H9 (cell line): ENCODE results near the gene ZMIZ1. TPM values are rescaled to one million over a fixed set of nuclear protein-coding genes. Genes with fewer than 3 reads are reported as not detected.

ENCODE experiments used
- DNase-seq: peaks from one replicate; pipeline ENCODE4 v3.0.0-alpha.2; 2017
- H2AFZ ChIP-seq: one replicate; pipeline ENCODE4 v1.6.1; 2013; ENCODE audit warnings: mild to moderate bottlenecking, low read length, control low read depth, moderate library complexity
- H2AK5ac ChIP-seq: 2 replicates; pipeline ENCODE4 v1.6.1; 2013; ENCODE audit warnings: low read length, control low read depth, mixed read lengths; ENCODE audit not compliant: insufficient read length
- H2BK120ac ChIP-seq: one replicate; pipeline ENCODE4 v1.6.1; 2013; ENCODE audit warnings: low read depth, mild to moderate bottlenecking, low read length, control low read depth, inconsistent platforms; ENCODE audit not compliant: poor library complexity, severe bottlenecking
- H2BK12ac ChIP-seq: 2 replicates; pipeline ENCODE4 v1.6.1; 2013; ENCODE audit warnings: low read length, control low read depth, mixed read lengths, low read depth; ENCODE audit not compliant: insufficient read length
- H2BK15ac ChIP-seq: 2 replicates; pipeline ENCODE4 v1.6.1; 2013; ENCODE audit warnings: low read depth, low read length, control low read depth
- H2BK20ac ChIP-seq: one replicate; pipeline ENCODE4 v1.6.1; 2013; ENCODE audit warnings: low read depth, mild to moderate bottlenecking, low read length, control low read depth, inconsistent platforms; ENCODE audit not compliant: poor library complexity, severe bottlenecking
- H2BK5ac ChIP-seq: 2 replicates; pipeline ENCODE4 v1.6.1; 2013; ENCODE audit warnings: low read length, control low read depth, mixed read lengths; ENCODE audit not compliant: insufficient read length
- H3K14ac ChIP-seq: 2 replicates; pipeline ENCODE4 v1.6.1; 2013; ENCODE audit warnings: low read length, control low read depth; ENCODE audit not compliant: insufficient read depth
- H3K18ac ChIP-seq: 2 replicates; pipeline ENCODE4 v1.6.1; 2013; ENCODE audit warnings: low read depth, mild to moderate bottlenecking, mixed read lengths, low read length, control low read depth; ENCODE audit not compliant: insufficient read length
- H3K23ac ChIP-seq: 2 replicates; pipeline ENCODE4 v1.6.1; 2013; ENCODE audit warnings: low read length, control low read depth, mixed read lengths, low read depth; ENCODE audit not compliant: insufficient read length
- H3K23me2 ChIP-seq: 2 replicates; pipeline ENCODE4 v1.6.1; 2013; ENCODE audit warnings: low read depth, mild to moderate bottlenecking, mixed read lengths, low read length, control low read depth; ENCODE audit not compliant: insufficient read length, poor library complexity, severe bottlenecking
- H3K27ac ChIP-seq: 2 replicates; pipeline ENCODE4 v1.5.1; 2013; ENCODE audit warnings: low read length, control low read depth, mixed read lengths, low read depth; ENCODE audit not compliant: insufficient read length
- H3K27me3 ChIP-seq: 2 replicates; pipeline ENCODE4 v1.6.1; 2013; ENCODE audit warnings: low read length, control low read depth, inconsistent platforms; ENCODE audit not compliant: insufficient read depth
- H3K4ac ChIP-seq: 2 replicates; pipeline ENCODE4 v1.6.1; 2013; ENCODE audit warnings: low read depth, mild to moderate bottlenecking, control low read depth, inconsistent platforms, low read length, moderate library complexity
- H3K4me1 ChIP-seq: 2 replicates; pipeline ENCODE4 v1.6.1; 2013; ENCODE audit warnings: low read length, control low read depth, inconsistent platforms; ENCODE audit not compliant: insufficient read depth
- H3K4me2 ChIP-seq: 2 replicates; pipeline ENCODE4 v1.6.1; 2013; ENCODE audit warnings: low read length, control low read depth, mixed read lengths; ENCODE audit not compliant: insufficient read length, insufficient read depth
- H3K56ac ChIP-seq: 2 replicates; pipeline ENCODE4 v1.6.1; 2013; ENCODE audit warnings: low read depth, mild to moderate bottlenecking, mixed read lengths, low read length, control low read depth; ENCODE audit not compliant: insufficient read length
- H3K79me1 ChIP-seq: 2 replicates; pipeline ENCODE4 v1.6.1; 2013; ENCODE audit warnings: low read depth, mild to moderate bottlenecking, moderate library complexity, low read length, control low read depth, inconsistent platforms; ENCODE audit not compliant: insufficient read depth, poor library complexity, severe bottlenecking
- H3K79me2 ChIP-seq: 2 replicates; pipeline ENCODE4 v1.6.1; 2013; ENCODE audit warnings: low read length, control low read depth, inconsistent platforms; ENCODE audit not compliant: insufficient read depth
- H3K9ac ChIP-seq: 2 replicates; pipeline ENCODE4 v1.6.1; 2013; ENCODE audit warnings: low read length, control low read depth, mixed read lengths; ENCODE audit not compliant: insufficient read length; ENCODE audit errors: extremely low read depth
- H3K9me3 ChIP-seq: one replicate; pipeline ENCODE4 v1.6.1; 2013; ENCODE audit warnings: low read depth, low read length, inconsistent platforms; ENCODE audit not compliant: control insufficient read depth
- H3T11ph ChIP-seq: one replicate; pipeline ENCODE4 v1.6.1; 2013; ENCODE audit warnings: mild to moderate bottlenecking, low read length, control low read depth, inconsistent platforms
- H4K20me1 ChIP-seq: one replicate; pipeline ENCODE4 v1.6.1; 2013; ENCODE audit not compliant: control insufficient read depth, insufficient read length, insufficient read depth
- H4K5ac ChIP-seq: 2 replicates; pipeline ENCODE4 v1.6.1; 2013; ENCODE audit warnings: low read depth, mild to moderate bottlenecking, mixed read lengths, low read length, control low read depth; ENCODE audit not compliant: insufficient read length
- H4K8ac ChIP-seq: replicated peaks from 2 replicates; pipeline ENCODE4 v1.6.1; 2013; ENCODE audit warnings: low read length, control low read depth, mixed read lengths, low read depth; ENCODE audit not compliant: insufficient read length
- H4K91ac ChIP-seq: 2 replicates; pipeline ENCODE4 v1.6.1; 2013; ENCODE audit warnings: low read depth, mild to moderate bottlenecking, moderate library complexity, mixed read lengths, low read length, control low read depth; ENCODE audit not compliant: insufficient read length
- H3K27ac Mint-ChIP-seq, 3 experiments: 2 replicates in 2 of 3; 3 replicates in 1 of 3; pipeline ENCODE4 v1.8.0; 2020 to 2021; ENCODE audit warnings: mixed read lengths in 3 of 3, mild to moderate bottlenecking in 1 of 3, moderate library complexity in 1 of 3
- H3K27me3 Mint-ChIP-seq: 2 replicates; pipeline ENCODE4 v1.8.0; 2021; ENCODE audit warnings: low read depth, mild to moderate bottlenecking, moderate library complexity, mixed read lengths
- H3K36me3 Mint-ChIP-seq, 3 experiments: 2 replicates in 2 of 3; 3 replicates in 1 of 3; pipeline ENCODE4 v1.8.0; 2020 to 2021; ENCODE audit warnings: low read depth in 3 of 3, mixed read lengths in 3 of 3; ENCODE audit not compliant: insufficient read depth in 1 of 3
- H3K4me1 Mint-ChIP-seq, 2 experiments: 2 replicates each; pipeline ENCODE4 v1.8.0; 2020; ENCODE audit warnings: mixed read lengths in 2 of 2
- H3K4me3 Mint-ChIP-seq, 2 experiments: 2 replicates in 1 of 2; 3 replicates in 1 of 2; pipeline ENCODE4 v1.8.0; 2020 to 2021; ENCODE audit warnings: mild to moderate bottlenecking in 2 of 2, mixed read lengths in 2 of 2, moderate library complexity in 1 of 2
- H3K9me3 Mint-ChIP-seq, 2 experiments: 2 replicates in 1 of 2; 3 replicates in 1 of 2; pipeline ENCODE4 v1.8.0; 2020; ENCODE audit warnings: mild to moderate bottlenecking in 2 of 2, mixed read lengths in 2 of 2, moderate library complexity in 1 of 2
- WGBS: extraction: QIAGEN DNeasy Blood & Tissue Kit; methylation state at CpG from one replicate; pipeline ENCODE4 v1.1.7; 2013; ENCODE audit warnings: missing lambda C conversion rate, low lambda C conversion rate, mixed read lengths; ENCODE audit not compliant: insufficient read length; ENCODE audit errors: extremely low coverage; 5-methylcytosine and 5-hydroxymethylcytosine counted together
- total RNA-seq: library from RNA; stranded (reverse); gene quantifications from 2 replicates; pipeline ENCODE4 v1.2.1, GENCODE V29; 2021
- TF ChIP-seq, protein P1 (sequence below): fragments of 200-600 bp; sonication (generic); conservative IDR thresholded peaks from 3 replicates; pipeline ENCODE4 v1.8.0; 2021; ENCODE audit warnings: antibody characterized with exemption, mild to moderate bottlenecking

Gene ZMIZ1
- total RNA-seq, 1 experiment from 2014 or later, result 36.9 TPM

DNA sequence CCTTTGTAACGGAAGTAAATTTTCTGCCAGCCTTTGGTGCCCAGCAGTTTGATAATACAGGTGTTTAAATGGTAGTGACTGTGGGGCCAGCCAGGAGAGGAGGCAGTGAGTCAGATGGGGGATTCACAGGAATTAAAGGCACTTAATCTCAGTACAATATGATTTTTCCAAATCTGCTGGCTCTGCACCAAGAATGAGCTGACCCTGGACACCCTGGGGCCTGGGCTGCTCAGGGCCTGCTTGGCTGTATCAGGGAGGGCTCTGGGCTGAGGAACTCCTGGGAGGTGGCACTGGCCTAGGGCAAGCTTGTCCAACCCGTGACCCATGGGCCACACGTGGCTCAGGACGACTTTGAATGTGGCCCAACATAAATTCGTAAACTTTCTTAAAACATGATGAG, 104.1 kb downstream of the ZMIZ1 start:
- TF ChIP-seq, protein P1, sequence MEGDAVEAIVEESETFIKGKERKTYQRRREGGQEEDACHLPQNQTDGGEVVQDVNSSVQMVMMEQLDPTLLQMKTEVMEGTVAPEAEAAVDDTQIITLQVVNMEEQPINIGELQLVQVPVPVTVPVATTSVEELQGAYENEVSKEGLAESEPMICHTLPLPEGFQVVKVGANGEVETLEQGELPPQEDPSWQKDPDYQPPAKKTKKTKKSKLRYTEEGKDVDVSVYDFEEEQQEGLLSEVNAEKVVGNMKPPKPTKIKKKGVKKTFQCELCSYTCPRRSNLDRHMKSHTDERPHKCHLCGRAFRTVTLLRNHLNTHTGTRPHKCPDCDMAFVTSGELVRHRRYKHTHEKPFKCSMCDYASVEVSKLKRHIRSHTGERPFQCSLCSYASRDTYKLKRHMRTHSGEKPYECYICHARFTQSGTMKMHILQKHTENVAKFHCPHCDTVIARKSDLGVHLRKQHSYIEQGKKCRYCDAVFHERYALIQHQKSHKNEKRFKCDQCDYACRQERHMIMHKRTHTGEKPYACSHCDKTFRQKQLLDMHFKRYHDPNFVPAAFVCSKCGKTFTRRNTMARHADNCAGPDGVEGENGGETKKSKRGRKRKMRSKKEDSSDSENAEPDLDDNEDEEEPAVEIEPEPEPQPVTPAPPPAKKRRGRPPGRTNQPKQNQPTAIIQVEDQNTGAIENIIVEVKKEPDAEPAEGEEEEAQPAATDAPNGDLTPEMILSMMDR, result no peak
- Histone ChIP-seq H3K14ac (no peak overlapping the region), H2BK20ac (no peak overlapping the region), H3K4me1 (no peaks in the 10 kb centered on the region), H3K9me3 (no peaks in the 10 kb centered on the region), H4K91ac (no peak overlapping the region), H3K4me2 (no peak overlapping the region), H3K23me2 (no peaks in the 10 kb centered on the region), H4K20me1 (no peaks in the 10 kb centered on the region), H3K4ac (no peak overlapping the region), H2AK5ac (no peak overlapping the region), H3K56ac (no peak overlapping the region), H3K79me1 (no peaks in the 10 kb centered on the region), H3K27ac (no peak overlapping the region), H3T11ph (no peak overlapping the region), H2BK120ac (no peak overlapping the region), H2BK12ac (no peak overlapping the region), H2BK15ac (no peak overlapping the region), H3K18ac (no peak overlapping the region), H2BK5ac (no peak overlapping the region), H3K79me2 (no peaks in the 10 kb centered on the region), H4K8ac (no peak overlapping the region), H2AFZ (no peak overlapping the region), H3K23ac (no peak overlapping the region), H4K5ac (no peak overlapping the region), H3K27me3 (no peaks in the 10 kb centered on the region), H3K9ac (no peak overlapping the region)
- peaks cover 0 to 10% (median 0%) of the 10 kb centered on the region in 3 experiments; a peak in 3 of 7 replicates for H3K36me3 Mint-ChIP-seq
- H3K4me1 Mint-ChIP-seq, result peaks cover 30 to 41% of the 10 kb centered on the region in 2 experiments
- no peak overlapping the region for H3K4me3 Mint-ChIP-seq
- WGBS, result no CpG with 5 or more reads among the region's 5 CpGs
- no peak overlapping the region for H3K27ac Mint-ChIP-seq
- DNase-seq, result no peak
- no peaks in the 10 kb centered on the region for H3K9me3 Mint-ChIP-seq
- H3K27me3 Mint-ChIP-seq, result no peaks in the 10 kb centered on the region
